H9 (cell line): ENCODE measurements around the gene CRYGS. TPM values are rescaled to one million over a fixed set of nuclear protein-coding genes. Genes with fewer than 3 reads are reported as not detected.

Source experiments
- DNase-seq: peaks from one replicate; pipeline ENCODE4 v3.0.0-alpha.2; 2017
- H2AFZ ChIP-seq: one replicate; pipeline ENCODE4 v1.6.1; 2013; ENCODE audit warnings: mild to moderate bottlenecking, low read length, control low read depth, moderate library complexity
- H2AK5ac ChIP-seq: 2 replicates; pipeline ENCODE4 v1.6.1; 2013; ENCODE audit warnings: low read length, control low read depth, mixed read lengths; ENCODE audit not compliant: insufficient read length
- H2BK120ac ChIP-seq: one replicate; pipeline ENCODE4 v1.6.1; 2013; ENCODE audit warnings: low read depth, mild to moderate bottlenecking, low read length, control low read depth, inconsistent platforms; ENCODE audit not compliant: poor library complexity, severe bottlenecking
- H2BK12ac ChIP-seq: 2 replicates; pipeline ENCODE4 v1.6.1; 2013; ENCODE audit warnings: low read length, control low read depth, mixed read lengths, low read depth; ENCODE audit not compliant: insufficient read length
- H2BK15ac ChIP-seq: 2 replicates; pipeline ENCODE4 v1.6.1; 2013; ENCODE audit warnings: low read depth, low read length, control low read depth
- H2BK20ac ChIP-seq: one replicate; pipeline ENCODE4 v1.6.1; 2013; ENCODE audit warnings: low read depth, mild to moderate bottlenecking, low read length, control low read depth, inconsistent platforms; ENCODE audit not compliant: poor library complexity, severe bottlenecking
- H2BK5ac ChIP-seq: 2 replicates; pipeline ENCODE4 v1.6.1; 2013; ENCODE audit warnings: low read length, control low read depth, mixed read lengths; ENCODE audit not compliant: insufficient read length
- H3K14ac ChIP-seq: 2 replicates; pipeline ENCODE4 v1.6.1; 2013; ENCODE audit warnings: low read length, control low read depth; ENCODE audit not compliant: insufficient read depth
- H3K18ac ChIP-seq: 2 replicates; pipeline ENCODE4 v1.6.1; 2013; ENCODE audit warnings: low read depth, mild to moderate bottlenecking, mixed read lengths, low read length, control low read depth; ENCODE audit not compliant: insufficient read length
- H3K23ac ChIP-seq: 2 replicates; pipeline ENCODE4 v1.6.1; 2013; ENCODE audit warnings: low read length, control low read depth, mixed read lengths, low read depth; ENCODE audit not compliant: insufficient read length
- H3K23me2 ChIP-seq: 2 replicates; pipeline ENCODE4 v1.6.1; 2013; ENCODE audit warnings: low read depth, mild to moderate bottlenecking, mixed read lengths, low read length, control low read depth; ENCODE audit not compliant: insufficient read length, poor library complexity, severe bottlenecking
- H3K27ac ChIP-seq: 2 replicates; pipeline ENCODE4 v1.5.1; 2013; ENCODE audit warnings: low read length, control low read depth, mixed read lengths, low read depth; ENCODE audit not compliant: insufficient read length
- H3K27me3 ChIP-seq: 2 replicates; pipeline ENCODE4 v1.6.1; 2013; ENCODE audit warnings: low read length, control low read depth, inconsistent platforms; ENCODE audit not compliant: insufficient read depth
- H3K4ac ChIP-seq: 2 replicates; pipeline ENCODE4 v1.6.1; 2013; ENCODE audit warnings: low read depth, mild to moderate bottlenecking, control low read depth, inconsistent platforms, low read length, moderate library complexity
- H3K4me1 ChIP-seq: 2 replicates; pipeline ENCODE4 v1.6.1; 2013; ENCODE audit warnings: low read length, control low read depth, inconsistent platforms; ENCODE audit not compliant: insufficient read depth
- H3K4me2 ChIP-seq: 2 replicates; pipeline ENCODE4 v1.6.1; 2013; ENCODE audit warnings: low read length, control low read depth, mixed read lengths; ENCODE audit not compliant: insufficient read length, insufficient read depth
- H3K56ac ChIP-seq: 2 replicates; pipeline ENCODE4 v1.6.1; 2013; ENCODE audit warnings: low read depth, mild to moderate bottlenecking, mixed read lengths, low read length, control low read depth; ENCODE audit not compliant: insufficient read length
- H3K79me1 ChIP-seq: 2 replicates; pipeline ENCODE4 v1.6.1; 2013; ENCODE audit warnings: low read depth, mild to moderate bottlenecking, moderate library complexity, low read length, control low read depth, inconsistent platforms; ENCODE audit not compliant: insufficient read depth, poor library complexity, severe bottlenecking
- H3K79me2 ChIP-seq: 2 replicates; pipeline ENCODE4 v1.6.1; 2013; ENCODE audit warnings: low read length, control low read depth, inconsistent platforms; ENCODE audit not compliant: insufficient read depth
- H3K9ac ChIP-seq: 2 replicates; pipeline ENCODE4 v1.6.1; 2013; ENCODE audit warnings: low read length, control low read depth, mixed read lengths; ENCODE audit not compliant: insufficient read length; ENCODE audit errors: extremely low read depth
- H3K9me3 ChIP-seq: one replicate; pipeline ENCODE4 v1.6.1; 2013; ENCODE audit warnings: low read depth, low read length, inconsistent platforms; ENCODE audit not compliant: control insufficient read depth
- H3T11ph ChIP-seq: one replicate; pipeline ENCODE4 v1.6.1; 2013; ENCODE audit warnings: mild to moderate bottlenecking, low read length, control low read depth, inconsistent platforms
- H4K20me1 ChIP-seq: one replicate; pipeline ENCODE4 v1.6.1; 2013; ENCODE audit not compliant: control insufficient read depth, insufficient read length, insufficient read depth
- H4K5ac ChIP-seq: 2 replicates; pipeline ENCODE4 v1.6.1; 2013; ENCODE audit warnings: low read depth, mild to moderate bottlenecking, mixed read lengths, low read length, control low read depth; ENCODE audit not compliant: insufficient read length
- H4K8ac ChIP-seq: replicated peaks from 2 replicates; pipeline ENCODE4 v1.6.1; 2013; ENCODE audit warnings: low read length, control low read depth, mixed read lengths, low read depth; ENCODE audit not compliant: insufficient read length
- H4K91ac ChIP-seq: 2 replicates; pipeline ENCODE4 v1.6.1; 2013; ENCODE audit warnings: low read depth, mild to moderate bottlenecking, moderate library complexity, mixed read lengths, low read length, control low read depth; ENCODE audit not compliant: insufficient read length
- H3K27ac Mint-ChIP-seq, 3 experiments: 2 replicates in 2 of 3; 3 replicates in 1 of 3; pipeline ENCODE4 v1.8.0; 2020 to 2021; ENCODE audit warnings: mixed read lengths in 3 of 3, mild to moderate bottlenecking in 1 of 3, moderate library complexity in 1 of 3
- H3K27me3 Mint-ChIP-seq: 2 replicates; pipeline ENCODE4 v1.8.0; 2021; ENCODE audit warnings: low read depth, mild to moderate bottlenecking, moderate library complexity, mixed read lengths
- H3K36me3 Mint-ChIP-seq, 3 experiments: 2 replicates in 2 of 3; 3 replicates in 1 of 3; pipeline ENCODE4 v1.8.0; 2020 to 2021; ENCODE audit warnings: low read depth in 3 of 3, mixed read lengths in 3 of 3; ENCODE audit not compliant: insufficient read depth in 1 of 3
- H3K4me1 Mint-ChIP-seq, 2 experiments: 2 replicates each; pipeline ENCODE4 v1.8.0; 2020; ENCODE audit warnings: mixed read lengths in 2 of 2
- H3K4me3 Mint-ChIP-seq, 2 experiments: 2 replicates in 1 of 2; 3 replicates in 1 of 2; pipeline ENCODE4 v1.8.0; 2020 to 2021; ENCODE audit warnings: mild to moderate bottlenecking in 2 of 2, mixed read lengths in 2 of 2, moderate library complexity in 1 of 2
- H3K9me3 Mint-ChIP-seq, 2 experiments: 2 replicates in 1 of 2; 3 replicates in 1 of 2; pipeline ENCODE4 v1.8.0; 2020; ENCODE audit warnings: mild to moderate bottlenecking in 2 of 2, mixed read lengths in 2 of 2, moderate library complexity in 1 of 2
- WGBS: extraction: QIAGEN DNeasy Blood & Tissue Kit; methylation state at CpG from one replicate; pipeline ENCODE4 v1.1.7; 2013; ENCODE audit warnings: missing lambda C conversion rate, low lambda C conversion rate, mixed read lengths; ENCODE audit not compliant: insufficient read length; ENCODE audit errors: extremely low coverage; 5-methylcytosine and 5-hydroxymethylcytosine counted together
- total RNA-seq: library from RNA; stranded (reverse); gene quantifications from 2 replicates; pipeline ENCODE4 v1.2.1, GENCODE V29; 2021
- TF ChIP-seq, protein P1 (sequence below): fragments of 200-600 bp; sonication (generic); conservative IDR thresholded peaks from 3 replicates; pipeline ENCODE4 v1.8.0; 2021; ENCODE audit warnings: antibody characterized with exemption, mild to moderate bottlenecking

Gene CRYGS
- total RNA-seq, 1 experiment from 2014 or later: 1.0 TPM

DNA sequence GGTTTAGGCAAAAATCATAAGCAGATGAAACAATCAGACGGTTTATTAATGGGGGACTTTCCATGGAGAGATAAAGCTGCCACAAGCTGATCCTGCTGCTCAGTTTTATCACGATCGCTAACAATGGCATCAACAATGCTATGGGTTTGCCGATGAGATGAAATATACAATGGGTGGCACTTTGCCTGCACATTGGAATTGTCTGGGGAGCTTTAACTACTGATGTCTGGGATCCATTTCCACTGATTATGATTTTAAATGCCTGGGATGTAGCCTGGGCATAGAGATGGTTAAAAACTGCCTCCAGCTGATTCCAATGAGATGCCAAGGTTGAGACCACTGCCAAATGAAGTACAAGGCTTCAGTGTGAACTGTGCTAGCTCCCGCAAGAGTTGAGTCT lies 30.8 kb downstream of the CRYGS start:
- Histone ChIP-seq H2AFZ (no peak overlapping the region), H3K27ac (no peak overlapping the region), H3K9me3 (no peaks in the 10 kb centered on the region), H4K20me1 (no peaks in the 10 kb centered on the region), H3K4ac (no peak overlapping the region), H3K9ac (no peak overlapping the region), H3K56ac (no peak overlapping the region), H3K79me1 (no peaks in the 10 kb centered on the region), H3K4me2 (no peak overlapping the region), H2BK5ac (no peak overlapping the region), H3K27me3 (no peaks in the 10 kb centered on the region), H2BK12ac (no peak overlapping the region), H3K14ac (no peak overlapping the region), H2BK20ac (no peak overlapping the region), H4K5ac (no peak overlapping the region), H3K23ac (no peak overlapping the region), H2BK15ac (no peak overlapping the region), H3K18ac (no peak overlapping the region), H2BK120ac (no peak overlapping the region), H3T11ph (no peak overlapping the region), H2AK5ac (no peak overlapping the region), H4K8ac (no peak overlapping the region), H3K79me2 (no peaks in the 10 kb centered on the region; the same call in 1 of the 2 replicates), H3K4me1 (no peaks in the 10 kb centered on the region), H3K23me2 (no peaks in the 10 kb centered on the region), H4K91ac (no peak overlapping the region)
- H3K36me3 Mint-ChIP-seq: no peaks in the 10 kb centered on the region
- H3K9me3 Mint-ChIP-seq: no peaks in the 10 kb centered on the region
- H3K4me1 Mint-ChIP-seq: peaks cover 12 to 15% of the 10 kb centered on the region in 2 experiments
- no peak for DNase-seq
- no peak overlapping the region for H3K4me3 Mint-ChIP-seq
- TF ChIP-seq, protein P1, sequence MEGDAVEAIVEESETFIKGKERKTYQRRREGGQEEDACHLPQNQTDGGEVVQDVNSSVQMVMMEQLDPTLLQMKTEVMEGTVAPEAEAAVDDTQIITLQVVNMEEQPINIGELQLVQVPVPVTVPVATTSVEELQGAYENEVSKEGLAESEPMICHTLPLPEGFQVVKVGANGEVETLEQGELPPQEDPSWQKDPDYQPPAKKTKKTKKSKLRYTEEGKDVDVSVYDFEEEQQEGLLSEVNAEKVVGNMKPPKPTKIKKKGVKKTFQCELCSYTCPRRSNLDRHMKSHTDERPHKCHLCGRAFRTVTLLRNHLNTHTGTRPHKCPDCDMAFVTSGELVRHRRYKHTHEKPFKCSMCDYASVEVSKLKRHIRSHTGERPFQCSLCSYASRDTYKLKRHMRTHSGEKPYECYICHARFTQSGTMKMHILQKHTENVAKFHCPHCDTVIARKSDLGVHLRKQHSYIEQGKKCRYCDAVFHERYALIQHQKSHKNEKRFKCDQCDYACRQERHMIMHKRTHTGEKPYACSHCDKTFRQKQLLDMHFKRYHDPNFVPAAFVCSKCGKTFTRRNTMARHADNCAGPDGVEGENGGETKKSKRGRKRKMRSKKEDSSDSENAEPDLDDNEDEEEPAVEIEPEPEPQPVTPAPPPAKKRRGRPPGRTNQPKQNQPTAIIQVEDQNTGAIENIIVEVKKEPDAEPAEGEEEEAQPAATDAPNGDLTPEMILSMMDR: no peak
- H3K27me3 Mint-ChIP-seq: peaks cover 19% of the 10 kb centered on the region
- WGBS: no CpG with 5 or more reads among the region's 5 CpGs
- no peak overlapping the region for H3K27ac Mint-ChIP-seq
